K562 treated with DMSO at 1 percent for 12 hours (cell line): ENCODE measurements around the gene CASP4. TPM values are rescaled to one million over a fixed set of nuclear protein-coding genes. Genes with fewer than 3 reads are reported as not detected.

Experiments
- total RNA-seq: library from RNA; unstranded; fragments of 300-600 nt; gene quantifications from 2 replicates; pipeline ENCODE4 v1.2.3, GENCODE V29; 2022; ENCODE audit not compliant: insufficient read depth

Gene CASP4
- 2.6 TPM in 1 of 2 replicates, not detected in the other for total RNA-seq

DNA sequence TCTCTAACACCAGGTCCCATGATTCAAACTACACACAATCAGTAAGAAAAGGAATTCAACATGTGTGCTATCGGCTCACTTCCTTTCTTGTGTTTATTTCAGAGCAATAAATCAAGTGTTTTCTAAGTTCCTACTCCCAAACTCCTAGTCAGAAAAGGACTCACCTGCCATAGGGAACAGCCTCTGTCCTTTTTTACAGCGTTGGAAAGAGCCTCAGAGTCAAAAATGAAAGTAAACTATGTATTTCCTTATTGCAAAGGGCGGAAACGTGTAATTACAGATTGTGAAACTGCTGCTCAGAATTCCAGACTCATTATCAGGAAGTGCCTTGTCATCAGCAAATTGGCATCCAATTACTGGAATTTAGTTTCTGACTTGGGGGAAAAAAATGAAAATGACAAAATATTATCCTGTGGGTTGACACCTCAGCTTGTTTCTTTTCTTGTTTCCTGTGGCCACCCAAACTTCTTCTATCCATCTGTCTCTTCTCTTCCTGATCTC, at the start of gene CASP4:
TSS of gene CASP4 (minus strand) at position 220 of the 501 bp plus-strand sequence. CDS start at position 171, 49 bp downstream.

DNA sequence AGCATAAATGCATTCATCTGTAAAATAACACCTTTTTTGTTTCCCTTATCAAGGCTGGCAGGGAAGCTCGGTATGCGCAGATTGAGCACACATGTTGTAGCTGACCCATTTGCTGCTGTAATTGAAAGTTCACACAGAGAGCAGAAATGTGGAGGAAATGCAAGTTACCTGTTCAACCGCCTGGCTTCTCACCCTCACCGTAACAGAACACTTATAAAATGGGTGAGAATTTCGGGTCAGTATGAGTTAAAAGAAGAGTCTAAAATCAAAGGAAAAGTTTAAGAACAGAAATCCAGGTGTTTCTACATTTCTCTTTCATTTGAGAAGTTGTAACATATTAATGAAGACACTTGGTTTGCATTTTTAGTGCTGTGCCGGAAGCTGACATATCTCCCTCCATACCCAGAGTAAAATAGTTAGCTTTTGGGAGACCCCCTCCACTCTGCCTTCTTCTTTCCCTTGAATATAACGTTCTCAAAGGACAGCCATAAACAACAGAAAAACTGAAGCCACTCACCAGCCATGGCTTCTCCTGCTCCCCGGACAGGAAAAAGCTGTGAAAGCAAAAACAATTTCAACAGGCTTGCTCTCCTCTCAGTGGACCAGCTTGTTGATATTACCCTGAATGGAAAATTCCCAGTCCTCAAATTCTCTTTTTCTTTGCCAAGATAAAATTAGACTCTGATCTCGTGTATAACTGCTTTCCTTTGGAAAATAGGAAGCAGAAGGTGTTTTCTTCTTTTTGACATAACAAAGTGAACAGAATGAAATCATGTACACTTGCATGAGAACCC, 70.3 kb downstream of the CASP4 start, which contains the start of gene CASP12:
TSS of gene CASP12 (minus strand) at position 570 of the 794 bp plus-strand sequence.

Other genes with a start within 250 kb of the CASP4 start
- gene CASP12, start 70.1 kb downstream of the CASP4 start, total RNA-seq: not detected in 2 replicates
- not detected in 2 replicates for gene CASP5, start 54.6 kb upstream of the CASP4 start, total RNA-seq
- not detected in 2 replicates for gene CASP1, start 66.6 kb upstream of the CASP4 start, total RNA-seq
- gene CARD16, start 76.8 kb upstream of the CASP4 start, total RNA-seq: not detected in 2 replicates
- gene CARD18, start 171.2 kb upstream of the CASP4 start, total RNA-seq: 1.2 and 2.2 TPM in 2 replicates